Measurements from ENCODE around the gene WDR86.

WDR86 gene

GRCh38 chr7:151342811-151343210 lies 67.0 kb downstream of the WDR86 start:
- no peak for DNase-seq

- DNase-seq = no peak
Observed at GRCh38 chr7:151342102-151342646, 67.7 kb downstream of the WDR86 start.

GRCh38 chr7:151341357-151342101 lies 68.3 kb downstream of the WDR86 start, which contains the start of gene NUB1:
NUB1 (plus strand) TSS chr7:151341812; CDS start chr7:151345350, 3,538 bp downstream.
- DNase-seq = peak; percentile 94

- no peak for DNase-seq
Observed at GRCh38 chr7:151340794-151341356, 69.0 kb downstream of the WDR86 start.

- no peak for DNase-seq
Observed at GRCh38 chr7:151339651-151340382, 70.0 kb downstream of the WDR86 start.

GRCh38 chr7:151338809-151339208 lies 71.0 kb downstream of the WDR86 start:
- DNase-seq = no peak

- no peak for DNase-seq
Observed at GRCh38 chr7:151337346-151337745, 72.5 kb downstream of the WDR86 start.

GRCh38 chr7:151336027-151336708 lies 73.7 kb downstream of the WDR86 start:
- DNase-seq = no peak

- DNase-seq = no peak
Observed at GRCh38 chr7:151334628-151335027, 75.2 kb downstream of the WDR86 start.

Data from femur (tissue), 1 donor.